ENCODE measurements around the gene SNX18. TPM values are rescaled to one million over a fixed set of nuclear protein-coding genes. Genes with fewer than 3 reads are reported as not detected.
"Not testable (repeated sequence)": the region's sequence is repeated elsewhere in the genome, so short reads cannot be mapped to it uniquely, and the experiment has no call there.

Gene SNX18
- total RNA-seq, 1 donor from 2014 or later = 16.2 TPM

DNA sequence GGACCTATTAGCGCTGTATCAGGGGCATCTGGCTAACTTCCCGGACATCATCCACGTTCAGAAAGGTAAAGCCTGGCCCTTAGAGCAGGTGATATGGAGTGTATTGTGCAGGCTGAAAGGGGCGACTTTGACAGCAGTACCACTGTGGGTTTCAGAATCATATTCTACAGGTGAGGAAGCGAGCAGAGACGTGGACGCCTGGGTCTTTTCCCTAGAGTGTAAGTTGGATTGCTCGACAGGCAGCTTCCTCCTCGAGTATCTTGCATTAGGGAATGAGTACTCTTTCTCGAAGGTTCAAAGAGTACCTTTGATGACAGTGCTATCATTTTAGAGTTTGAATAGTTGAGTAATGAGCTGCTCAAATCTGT lies 1.9 kb downstream of the SNX18 start:
- ATAC-seq = no peak

DNA sequence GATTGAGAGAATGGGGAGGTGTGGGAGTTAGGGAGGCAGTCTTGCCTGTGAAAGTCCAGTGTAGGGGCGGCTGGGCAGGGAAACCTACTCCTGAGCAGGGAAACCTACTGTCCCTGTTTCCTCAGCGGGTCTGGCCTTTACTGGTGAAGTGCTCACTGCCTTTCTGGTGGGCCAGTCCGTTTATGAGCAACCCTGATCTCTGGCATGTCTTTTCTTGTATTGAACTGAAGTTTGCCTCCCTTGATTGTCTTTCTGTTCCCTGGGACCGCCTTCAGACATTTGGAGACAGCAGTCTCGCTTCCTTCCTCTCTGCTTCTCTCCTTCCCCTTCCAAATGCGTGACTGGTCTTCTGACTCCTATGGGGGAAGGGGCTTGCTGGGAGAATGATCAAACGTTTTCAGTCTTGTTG lies 2.9 kb downstream of the SNX18 start:
- ATAC-seq = no peak

- ATAC-seq = no peak
These were observed 3.4 kb downstream of the SNX18 start for GRCh38 chr5:54520940-54521339.

- ATAC-seq = no peak
These were observed 4.4 kb downstream of the SNX18 start for GRCh38 chr5:54521856-54522479.

DNA sequence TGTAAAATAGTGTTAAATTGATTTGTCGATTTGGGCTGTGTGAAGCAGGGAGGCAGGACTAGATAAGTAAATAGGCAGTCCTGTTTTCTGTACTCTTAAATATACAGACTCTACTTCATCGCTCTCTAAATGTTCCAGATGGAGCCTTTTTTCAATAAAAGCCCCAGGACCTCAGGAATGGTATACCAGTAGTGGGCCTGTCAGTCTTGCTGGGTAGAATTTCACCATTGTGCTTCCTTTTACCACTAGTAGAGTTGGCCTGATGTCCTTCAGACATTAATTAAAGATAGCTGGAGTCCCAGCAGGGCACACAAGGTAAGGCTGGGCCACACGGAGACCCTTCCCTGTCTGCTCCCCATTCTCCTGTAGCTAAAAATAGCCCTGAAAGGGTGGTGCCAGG lies 6.0 kb downstream of the SNX18 start:
- no peak for ATAC-seq

GRCh38 chr5:54524082-54524481 lies 6.5 kb downstream of the SNX18 start:
- ATAC-seq = no peak

GRCh38 chr5:54524704-54525103 lies 7.1 kb downstream of the SNX18 start:
- peak; percentile 44 for ATAC-seq

DNA sequence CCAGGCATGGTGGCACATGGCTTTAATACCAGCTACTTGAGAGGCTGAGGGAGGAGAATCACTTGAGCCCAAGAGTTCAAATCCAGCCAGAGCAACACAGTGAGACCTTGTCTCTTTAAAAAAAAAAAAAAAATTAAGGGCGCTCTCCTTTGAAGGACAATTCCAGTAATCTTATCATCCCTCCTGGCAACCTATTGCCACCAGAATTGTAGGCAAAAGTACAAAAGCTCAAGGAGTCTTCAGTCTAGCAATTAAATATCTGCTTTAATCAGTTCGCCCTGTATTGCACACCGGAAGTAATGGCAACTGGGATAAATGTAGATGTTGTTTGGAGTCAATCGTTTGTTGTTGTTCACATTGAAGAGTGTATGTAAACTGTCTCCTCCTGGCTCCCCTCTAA lies 7.7 kb downstream of the SNX18 start:
- no peak for ATAC-seq

GRCh38 chr5:54525692-54526091 lies 8.1 kb downstream of the SNX18 start:
- no peak for ATAC-seq

DNA sequence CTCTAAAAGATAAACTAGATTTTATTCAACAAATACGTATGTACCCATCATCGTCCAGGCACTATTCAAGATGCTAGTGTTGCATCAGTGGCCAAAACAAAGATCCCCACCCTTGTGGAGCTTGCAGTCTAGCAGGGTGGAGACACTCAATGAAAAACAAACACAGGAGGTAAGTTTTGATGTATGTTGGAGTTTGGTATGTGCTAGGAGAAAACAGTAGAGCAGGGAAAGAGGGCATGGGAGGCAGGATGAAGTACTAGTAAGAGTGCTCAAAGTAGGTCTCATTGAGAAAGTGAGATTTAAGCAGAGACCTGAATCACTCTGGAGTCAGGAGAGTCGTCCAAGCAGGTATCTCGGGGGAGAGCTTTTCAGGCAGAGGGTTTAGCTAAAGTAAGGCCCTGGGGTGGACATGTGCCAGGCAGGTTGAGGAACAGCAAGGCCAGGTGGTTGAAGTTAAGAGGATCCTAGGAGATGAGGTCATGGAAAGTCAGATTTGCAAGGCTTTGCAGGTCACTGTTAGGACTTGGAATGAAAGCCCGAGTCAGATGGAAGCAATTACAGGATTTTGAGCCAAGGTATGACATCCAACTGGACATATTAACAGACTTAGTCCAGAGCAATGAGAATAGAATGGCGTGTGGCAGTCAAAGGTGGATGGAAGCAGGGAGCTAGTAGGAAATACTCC lies 9.2 kb downstream of the SNX18 start:
- no peak for ATAC-seq

- no peak for ATAC-seq
These were observed 11.2 kb downstream of the SNX18 start for GRCh38 chr5:54528633-54529209.

- no peak for ATAC-seq
These were observed 12.0 kb downstream of the SNX18 start for GRCh38 chr5:54529565-54529964.

GRCh38 chr5:54531546-54531945 lies 14.0 kb downstream of the SNX18 start:
- ATAC-seq = no peak

GRCh38 chr5:54533541-54534190 lies 16.1 kb downstream of the SNX18 start:
- ATAC-seq = peak; percentile 76

DNA sequence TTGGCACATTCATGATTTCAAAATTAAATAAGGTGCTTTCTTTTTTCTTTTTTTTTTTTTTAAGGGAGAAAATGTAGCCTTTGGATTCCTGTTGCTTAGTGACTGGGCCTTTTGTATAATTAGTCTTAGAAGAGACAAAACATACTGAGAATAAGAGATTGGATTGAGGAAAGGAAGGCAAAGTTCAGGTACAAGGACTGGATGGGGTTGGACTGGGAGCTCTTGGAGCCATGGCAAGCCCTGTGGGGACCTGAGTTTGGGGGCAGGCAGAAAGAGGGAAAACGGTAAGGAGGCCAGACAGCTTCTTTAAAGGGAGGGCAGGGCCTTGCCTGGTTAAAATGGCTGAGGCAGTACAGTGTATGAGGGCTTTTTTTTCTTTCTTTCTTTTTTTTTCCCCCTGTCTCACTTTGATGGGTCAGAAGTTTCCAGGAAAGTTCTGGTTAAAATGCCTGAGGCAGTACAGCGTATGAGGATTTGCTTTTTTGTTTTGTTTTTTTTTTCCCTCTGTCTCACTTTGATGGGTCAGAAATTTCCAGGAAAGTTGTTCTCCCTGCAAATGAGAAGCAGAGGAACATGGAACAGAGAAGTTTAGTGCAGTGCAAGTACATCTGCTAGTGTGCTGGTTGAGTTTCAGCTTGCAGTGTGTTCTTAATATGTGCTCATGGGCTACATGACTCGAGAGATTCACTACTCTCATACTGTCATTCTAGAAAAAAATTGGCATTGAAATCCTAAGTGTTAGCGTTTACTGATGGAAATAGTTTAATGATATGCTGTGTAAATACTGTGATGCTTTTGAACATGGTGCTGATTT lies 16.8 kb downstream of the SNX18 start:
- ATAC-seq = peak; percentile 24

GRCh38 chr5:54535149-54535844 lies 17.7 kb downstream of the SNX18 start:
- no peak for ATAC-seq

- ATAC-seq = not testable (repeated sequence)
These were observed 18.8 kb downstream of the SNX18 start for GRCh38 chr5:54536375-54536774.

GRCh38 chr5:54536861-54537260 lies 19.3 kb downstream of the SNX18 start:
- ATAC-seq = not testable (repeated sequence)

DNA sequence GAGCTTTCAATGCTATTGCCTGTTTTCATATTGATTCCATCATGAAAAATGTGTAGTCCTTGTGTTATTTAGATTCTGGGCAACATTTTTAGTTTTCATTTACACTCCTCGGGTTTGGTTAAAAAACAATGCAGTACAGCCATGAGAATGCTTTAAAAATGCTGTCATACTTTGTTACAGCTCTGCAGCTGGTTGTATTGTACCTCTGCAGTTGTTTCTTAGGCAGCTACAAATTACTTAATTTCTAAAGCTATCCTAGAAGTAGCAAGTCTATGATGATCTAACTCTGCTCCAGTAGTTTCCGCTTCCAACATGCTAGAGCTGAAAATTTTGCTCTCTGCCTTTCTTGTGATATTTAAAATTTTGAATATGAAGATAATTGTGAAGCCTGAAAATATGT lies 20.2 kb downstream of the SNX18 start:
- ATAC-seq = no peak

GRCh38 chr5:54538156-54538555 lies 20.6 kb downstream of the SNX18 start:
- no peak for ATAC-seq

GRCh38 chr5:54539001-54539400 lies 21.4 kb downstream of the SNX18 start:
- ATAC-seq = no peak

DNA sequence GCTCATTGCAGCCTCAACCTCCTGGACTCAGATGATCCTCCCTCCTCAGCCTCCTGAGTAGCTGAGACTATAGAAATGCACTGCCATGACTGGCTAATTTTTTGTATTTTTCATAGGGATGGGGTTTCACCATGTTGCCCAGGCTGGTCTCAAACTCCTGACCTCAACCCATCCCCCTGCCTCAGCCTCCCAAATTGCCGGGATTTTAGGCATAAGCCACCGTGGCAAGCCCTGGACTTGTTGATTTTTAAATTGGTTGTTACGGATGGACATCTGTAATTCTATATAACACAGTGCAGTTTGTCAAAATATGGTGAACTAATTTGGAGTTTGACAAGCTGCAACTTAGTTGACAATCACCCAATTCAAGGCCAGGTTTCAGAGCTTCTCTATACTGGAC lies 22.7 kb downstream of the SNX18 start:
- ATAC-seq = no peak
